OCI-LY7 (cell line): Measurements from ENCODE around the gene STX16.

Source experiments
- CTCF ChIP-seq: fragments of 200-600 bp; sonication (generic); conservative IDR thresholded peaks from 2 replicates; pipeline ENCODE4 v1.5.1; 2014; ENCODE audit warnings: mild to moderate bottlenecking, antibody characterized with exemption, low read length, moderate library complexity, mixed read lengths
- EZH2phosphoT487 ChIP-seq: fragments of 200-600 bp; sonication (generic); IDR thresholded peaks from 2 replicates; pipeline ENCODE4 v1.6.1; 2018; ENCODE audit warnings: low read depth, borderline replicate concordance, mild to moderate bottlenecking, mixed run types, antibody characterized with exemption, low read length, moderate library complexity, mixed read lengths

GRCh38 chr20:58706150-58706892 lies 55.2 kb downstream of the STX16 start:
- TF ChIP-seq CTCF = no peak
- TF ChIP-seq EZH2phosphoT487 = no peak
